HepG2 (cell line): ENCODE measurements around the gene NEDD8. TPM values are rescaled to one million over a fixed set of nuclear protein-coding genes. Genes with fewer than 3 reads are reported as not detected.

Experiments used
- ARID2 ChIP-seq: sonication (generic); formaldehyde crosslinking; IDR thresholded peaks from 2 replicates; pipeline ENCODE4 v1.8.1; 2022; ENCODE audit warnings: mild to moderate bottlenecking, missing genetic modification reagents, borderline replicate concordance
- DMAP1 ChIP-seq: IDR thresholded peaks from 2 replicates; pipeline ENCODE4 v1.6.1; 2016
- ELF4 ChIP-seq: sonication (generic); formaldehyde crosslinking; IDR thresholded peaks from 2 replicates; pipeline ENCODE4 v1.5.0; 2020; ENCODE audit warnings: missing genetic modification reagents, mild to moderate bottlenecking, moderate library complexity, borderline replicate concordance
- FOXK1 ChIP-seq: sonication (generic); formaldehyde crosslinking; IDR thresholded peaks from 2 replicates; pipeline ENCODE4 v1.4.0; 2020; ENCODE audit warnings: low read depth, missing genetic modification reagents, borderline replicate concordance
- FOXO1 ChIP-seq: sonication (generic); formaldehyde crosslinking; IDR thresholded peaks from 2 replicates; pipeline ENCODE4 v1.4.0; 2020; ENCODE audit warnings: missing genetic modification reagents
- HHEX ChIP-seq: IDR thresholded peaks from 2 replicates; pipeline ENCODE4 v1.6.1; 2016; ENCODE audit warnings: control low read depth
- HNRNPUL1 ChIP-seq: fragments of 200-400 bp; formaldehyde crosslinking; IDR thresholded peaks from 2 replicates; pipeline ENCODE4 v1.6.1; 2017; ENCODE audit warnings: low read depth, mild to moderate bottlenecking, low read length, moderate library complexity
- HOXA5 ChIP-seq: sonication (generic); formaldehyde crosslinking; IDR thresholded peaks from 2 replicates; pipeline ENCODE4 v1.4.0; 2020; ENCODE audit warnings: missing genetic modification reagents
- NR1H2 ChIP-seq: sonication (generic); formaldehyde crosslinking; IDR thresholded peaks from 2 replicates; pipeline ENCODE4 v1.8.1; 2022; ENCODE audit warnings: low read depth, missing genetic modification reagents, borderline replicate concordance
- PPARG ChIP-seq: conservative IDR thresholded peaks from 2 replicates; pipeline ENCODE4 v1.6.1; 2016; ENCODE audit warnings: missing biosample characterization, missing genetic modification reagents
- ZKSCAN5 ChIP-seq: sonication (generic); formaldehyde crosslinking; IDR thresholded peaks from 2 replicates; pipeline ENCODE4 v1.5.1; 2020; ENCODE audit warnings: mild to moderate bottlenecking, missing genetic modification reagents
- ZNF180 ChIP-seq: sonication (generic); formaldehyde crosslinking; IDR thresholded peaks from 2 replicates; pipeline ENCODE4 v1.4.0; 2020; ENCODE audit warnings: low read depth, missing genetic modification reagents, borderline replicate concordance
- ZNF333 ChIP-seq: sonication (generic); formaldehyde crosslinking; IDR thresholded peaks from 2 replicates; pipeline ENCODE4 v1.4.0; 2020; ENCODE audit warnings: mild to moderate bottlenecking, missing genetic modification reagents, borderline replicate concordance
- ZNF367 ChIP-seq: sonication (generic); formaldehyde crosslinking; IDR thresholded peaks from 2 replicates; pipeline ENCODE4 v1.4.0; 2020; ENCODE audit warnings: missing genetic modification reagents, borderline replicate concordance
- ZNF563 ChIP-seq: sonication (generic); formaldehyde crosslinking; IDR thresholded peaks from 2 replicates; pipeline ENCODE4 v1.8.0; 2022; ENCODE audit warnings: mild to moderate bottlenecking, moderate library complexity, missing genetic modification reagents
- polyA plus RNA-seq, 8 experiments: library from polyadenylated mRNA; depleted of rRNA in 3 of 8; stranded (reverse) in 7 of 8; unstranded in 1 of 8; fragments of >200 nt; fragmentation: Illumina TruSeq in 4 of 8; extraction: Trizol in 4 of 8; gene quantifications; 2 replicates each; pipeline versions ENCODE4 v1.2.1 to v1.2.3, GENCODE V29; 2011 to 2016; ENCODE audit warnings: low read depth in 4 of 8, missing spikeins in 1 of 8, mixed read lengths in 1 of 8; ENCODE audit not compliant: insufficient read depth in 1 of 8
- total RNA-seq, 5 experiments: library from RNA; depleted of rRNA; stranded (reverse); fragments of >200 nt; fragmentation: Illumina TruSeq; extraction: Trizol; gene quantifications; 2 replicates each; pipeline ENCODE4 v1.2.3, GENCODE V29; 2016; ENCODE audit warnings: low read depth in 1 of 5
- TF ChIP-seq, protein P1 (sequence below): sonication (generic); formaldehyde crosslinking; IDR thresholded peaks from 2 replicates; pipeline ENCODE4 v1.4.0; 2020; ENCODE audit warnings: mild to moderate bottlenecking, missing genetic modification reagents
- TF ChIP-seq, protein P2 (sequence below): sonication (generic); formaldehyde crosslinking; IDR thresholded peaks from 2 replicates; pipeline ENCODE4 v1.4.0; 2020; ENCODE audit warnings: mild to moderate bottlenecking, missing genetic modification reagents, borderline replicate concordance
- TF ChIP-seq, protein P3 (sequence below): sonication (generic); formaldehyde crosslinking; IDR thresholded peaks from 2 replicates; pipeline ENCODE4 v1.4.0; 2020; ENCODE audit warnings: mild to moderate bottlenecking, missing genetic modification reagents

NEDD8 gene
- total and polyA plus RNA-seq, 2 of the 13 experiments (the other 11 are each of a cell fraction or from before 2014, with no cell fraction given), result 535 to 713 TPM

DNA sequence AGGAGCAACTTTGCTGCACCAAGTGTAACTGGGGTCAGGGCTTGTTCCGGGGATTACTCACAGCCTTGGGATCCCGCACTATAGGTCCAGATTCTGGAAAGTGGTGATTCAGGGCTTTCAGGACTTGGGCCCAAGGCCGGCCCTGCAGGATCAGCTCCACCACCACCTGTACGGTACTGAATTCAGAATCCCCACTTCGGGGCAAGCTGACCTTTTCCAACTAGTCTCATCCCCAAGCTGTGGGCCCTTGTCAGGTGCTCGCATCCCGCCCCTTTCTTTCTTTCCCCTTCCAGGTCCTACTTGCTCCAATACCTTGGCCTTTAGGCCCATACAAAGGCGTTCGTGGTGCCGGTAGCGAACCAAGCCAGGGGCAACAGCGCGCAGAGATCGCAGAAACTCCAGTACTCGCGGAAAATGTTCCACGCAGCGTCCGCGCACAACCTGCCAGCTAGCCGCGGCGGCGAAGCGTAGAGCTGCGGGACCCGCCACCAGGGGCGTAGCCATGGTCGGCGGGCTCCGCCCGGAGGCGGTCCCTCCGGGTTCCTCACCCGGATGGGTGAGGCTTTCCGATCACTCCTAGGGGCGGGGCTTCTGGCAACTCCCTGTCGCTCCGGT is 9.8 kb upstream of the NEDD8 start (continued):
- TF ChIP-seq ZNF563 (CRISPR knock-in tag), result no peak; the same call in 1 of the 2 replicates
- TF ChIP-seq HNRNPUL1, result no peak
- no peak; the same call in none of the 2 replicates for TF ChIP-seq ZNF180 (CRISPR knock-in tag)
- TF ChIP-seq, protein P1, sequence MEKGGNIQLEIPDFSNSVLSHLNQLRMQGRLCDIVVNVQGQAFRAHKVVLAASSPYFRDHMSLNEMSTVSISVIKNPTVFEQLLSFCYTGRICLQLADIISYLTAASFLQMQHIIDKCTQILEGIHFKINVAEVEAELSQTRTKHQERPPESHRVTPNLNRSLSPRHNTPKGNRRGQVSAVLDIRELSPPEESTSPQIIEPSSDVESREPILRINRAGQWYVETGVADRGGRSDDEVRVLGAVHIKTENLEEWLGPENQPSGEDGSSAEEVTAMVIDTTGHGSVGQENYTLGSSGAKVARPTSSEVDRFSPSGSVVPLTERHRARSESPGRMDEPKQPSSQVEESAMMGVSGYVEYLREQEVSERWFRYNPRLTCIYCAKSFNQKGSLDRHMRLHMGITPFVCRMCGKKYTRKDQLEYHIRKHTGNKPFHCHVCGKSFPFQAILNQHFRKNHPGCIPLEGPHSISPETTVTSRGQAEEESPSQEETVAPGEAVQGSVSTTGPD, result 0 out of 2 replicates have a peak, but pooled peaks have one; percentile 19
- TF ChIP-seq ZNF333, result peak; percentile 76; the same call in 1 of the 2 replicates
- TF ChIP-seq, protein P2, sequence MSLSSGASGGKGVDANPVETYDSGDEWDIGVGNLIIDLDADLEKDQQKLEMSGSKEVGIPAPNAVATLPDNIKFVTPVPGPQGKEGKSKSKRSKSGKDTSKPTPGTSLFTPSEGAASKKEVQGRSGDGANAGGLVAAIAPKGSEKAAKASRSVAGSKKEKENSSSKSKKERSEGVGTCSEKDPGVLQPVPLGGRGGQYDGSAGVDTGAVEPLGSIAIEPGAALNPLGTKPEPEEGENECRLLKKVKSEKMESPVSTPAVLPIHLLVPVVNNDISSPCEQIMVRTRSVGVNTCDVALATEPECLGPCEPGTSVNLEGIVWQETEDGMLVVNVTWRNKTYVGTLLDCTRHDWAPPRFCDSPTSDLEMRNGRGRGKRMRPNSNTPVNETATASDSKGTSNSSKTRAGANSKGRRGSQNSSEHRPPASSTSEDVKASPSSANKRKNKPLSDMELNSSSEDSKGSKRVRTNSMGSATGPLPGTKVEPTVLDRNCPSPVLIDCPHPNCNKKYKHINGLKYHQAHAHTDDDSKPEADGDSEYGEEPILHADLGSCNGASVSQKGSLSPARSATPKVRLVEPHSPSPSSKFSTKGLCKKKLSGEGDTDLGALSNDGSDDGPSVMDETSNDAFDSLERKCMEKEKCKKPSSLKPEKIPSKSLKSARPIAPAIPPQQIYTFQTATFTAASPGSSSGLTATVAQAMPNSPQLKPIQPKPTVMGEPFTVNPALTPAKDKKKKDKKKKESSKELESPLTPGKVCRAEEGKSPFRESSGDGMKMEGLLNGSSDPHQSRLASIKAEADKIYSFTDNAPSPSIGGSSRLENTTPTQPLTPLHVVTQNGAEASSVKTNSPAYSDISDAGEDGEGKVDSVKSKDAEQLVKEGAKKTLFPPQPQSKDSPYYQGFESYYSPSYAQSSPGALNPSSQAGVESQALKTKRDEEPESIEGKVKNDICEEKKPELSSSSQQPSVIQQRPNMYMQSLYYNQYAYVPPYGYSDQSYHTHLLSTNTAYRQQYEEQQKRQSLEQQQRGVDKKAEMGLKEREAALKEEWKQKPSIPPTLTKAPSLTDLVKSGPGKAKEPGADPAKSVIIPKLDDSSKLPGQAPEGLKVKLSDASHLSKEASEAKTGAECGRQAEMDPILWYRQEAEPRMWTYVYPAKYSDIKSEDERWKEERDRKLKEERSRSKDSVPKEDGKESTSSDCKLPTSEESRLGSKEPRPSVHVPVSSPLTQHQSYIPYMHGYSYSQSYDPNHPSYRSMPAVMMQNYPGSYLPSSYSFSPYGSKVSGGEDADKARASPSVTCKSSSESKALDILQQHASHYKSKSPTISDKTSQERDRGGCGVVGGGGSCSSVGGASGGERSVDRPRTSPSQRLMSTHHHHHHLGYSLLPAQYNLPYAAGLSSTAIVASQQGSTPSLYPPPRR (CRISPR knock-in tag), result no peak
- no peak for TF ChIP-seq DMAP1 (CRISPR knock-in tag)
- peak; percentile 17; the same call in 1 of the 2 replicates for TF ChIP-seq PPARG
- no peak for TF ChIP-seq FOXK1
- no peak; the same call in 1 of the 2 replicates for TF ChIP-seq ZKSCAN5 (CRISPR knock-in tag)
- TF ChIP-seq FOXO1 (CRISPR knock-in tag), result peak; percentile 45; the same call in 1 of the 2 replicates
- TF ChIP-seq NR1H2 (CRISPR knock-in tag), result no peak
- no peak; the same call in 1 of the 2 replicates for TF ChIP-seq ARID2
- no peak for TF ChIP-seq ZNF367
- TF ChIP-seq, protein P3, sequence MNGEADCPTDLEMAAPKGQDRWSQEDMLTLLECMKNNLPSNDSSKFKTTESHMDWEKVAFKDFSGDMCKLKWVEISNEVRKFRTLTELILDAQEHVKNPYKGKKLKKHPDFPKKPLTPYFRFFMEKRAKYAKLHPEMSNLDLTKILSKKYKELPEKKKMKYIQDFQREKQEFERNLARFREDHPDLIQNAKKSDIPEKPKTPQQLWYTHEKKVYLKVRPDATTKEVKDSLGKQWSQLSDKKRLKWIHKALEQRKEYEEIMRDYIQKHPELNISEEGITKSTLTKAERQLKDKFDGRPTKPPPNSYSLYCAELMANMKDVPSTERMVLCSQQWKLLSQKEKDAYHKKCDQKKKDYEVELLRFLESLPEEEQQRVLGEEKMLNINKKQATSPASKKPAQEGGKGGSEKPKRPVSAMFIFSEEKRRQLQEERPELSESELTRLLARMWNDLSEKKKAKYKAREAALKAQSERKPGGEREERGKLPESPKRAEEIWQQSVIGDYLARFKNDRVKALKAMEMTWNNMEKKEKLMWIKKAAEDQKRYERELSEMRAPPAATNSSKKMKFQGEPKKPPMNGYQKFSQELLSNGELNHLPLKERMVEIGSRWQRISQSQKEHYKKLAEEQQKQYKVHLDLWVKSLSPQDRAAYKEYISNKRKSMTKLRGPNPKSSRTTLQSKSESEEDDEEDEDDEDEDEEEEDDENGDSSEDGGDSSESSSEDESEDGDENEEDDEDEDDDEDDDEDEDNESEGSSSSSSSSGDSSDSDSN (CRISPR knock-in tag), result no peak; the same call in 1 of the 2 replicates
- TF ChIP-seq ELF4, result no peak
- TF ChIP-seq HOXA5 (CRISPR knock-in tag), result no peak
- TF ChIP-seq HHEX (CRISPR knock-in tag), result no peak
